Ishikawa (cell line): ENCODE results near the gene ANKRD13D.

ENCODE experiments used
- CEBPB ChIP-seq: IDR thresholded peaks from 2 replicates; pipeline ENCODE4 v1.6.1; 2012
- CREB1 ChIP-seq: IDR thresholded peaks from 2 replicates; pipeline ENCODE4 v1.6.1; 2012; ENCODE audit warnings: low read depth
- EGR1 ChIP-seq: IDR thresholded peaks from 2 replicates; pipeline ENCODE4 v1.6.1; 2012
- EP300 ChIP-seq: IDR thresholded peaks from 2 replicates; pipeline ENCODE4 v1.6.1; 2012; ENCODE audit warnings: borderline replicate concordance
- FOXM1 ChIP-seq: IDR thresholded peaks from 2 replicates; pipeline ENCODE4 v1.6.1; 2012; ENCODE audit warnings: low read depth, borderline replicate concordance
- MAX ChIP-seq: IDR thresholded peaks from 2 replicates; pipeline ENCODE4 v1.6.1; 2012
- NFIC ChIP-seq: IDR thresholded peaks from 2 replicates; pipeline ENCODE4 v1.6.1; 2012
- RAD21 ChIP-seq: IDR thresholded peaks from 2 replicates; pipeline ENCODE4 v1.6.1; 2012; ENCODE audit warnings: low read depth
- REST ChIP-seq: IDR thresholded peaks from 2 replicates; pipeline ENCODE4 v1.6.1; 2012; ENCODE audit warnings: low read depth, mild to moderate bottlenecking
- TAF1 ChIP-seq: IDR thresholded peaks from 2 replicates; pipeline ENCODE4 v1.6.1; 2012; ENCODE audit warnings: low read depth, mild to moderate bottlenecking
- TCF12 ChIP-seq: IDR thresholded peaks from 2 replicates; pipeline ENCODE4 v1.6.1; 2012; ENCODE audit warnings: low read depth
- TEAD4 ChIP-seq: IDR thresholded peaks from 2 replicates; pipeline ENCODE4 v1.6.1; 2012
- USF1 ChIP-seq: IDR thresholded peaks from 2 replicates; pipeline ENCODE4 v1.6.1; 2012
- YY1 ChIP-seq: IDR thresholded peaks from 2 replicates; pipeline ENCODE4 v1.6.1; 2012; ENCODE audit warnings: low read depth
- ZBTB7A ChIP-seq: IDR thresholded peaks from 2 replicates; pipeline ENCODE4 v1.6.1; 2012; ENCODE audit warnings: low read depth

The ANKRD13D gene

GRCh38 chr11:67279589-67280340, 9.3 kb upstream of the ANKRD13D start:
- TF ChIP-seq REST (no peak), RAD21 (no peak), CREB1 (no peak), NFIC (no peak), TAF1 (no peak), EGR1 (no peak), TEAD4 (no peak), ZBTB7A (no peak), CEBPB (no peak), EP300 (no peak), FOXM1 (no peak), TCF12 (no peak), USF1 (no peak), YY1 (no peak)

GRCh38 chr11:67280341-67280787, 8.7 kb upstream of the ANKRD13D start:
- TF ChIP-seq EGR1: no peak
- TF ChIP-seq TAF1: no peak
- TF ChIP-seq REST: no peak
- TF ChIP-seq MAX: no peak
- TF ChIP-seq EP300: no peak
- TF ChIP-seq ZBTB7A: no peak
- no peak for TF ChIP-seq TCF12
- TF ChIP-seq NFIC: no peak
- TF ChIP-seq FOXM1: no peak
- no peak for TF ChIP-seq CREB1
- no peak for TF ChIP-seq YY1
- TF ChIP-seq CEBPB: no peak
- TF ChIP-seq RAD21: no peak
- TF ChIP-seq TEAD4: no peak

GRCh38 chr11:67280788-67281551, 8.1 kb upstream of the ANKRD13D start:
- TF ChIP-seq CEBPB: no peak
- no peak for TF ChIP-seq EGR1
- TF ChIP-seq CREB1: no peak
- TF ChIP-seq YY1: no peak
- no peak for TF ChIP-seq ZBTB7A
- TF ChIP-seq REST: no peak
- TF ChIP-seq TAF1: no peak
- no peak for TF ChIP-seq FOXM1
- no peak for TF ChIP-seq USF1
- TF ChIP-seq RAD21: no peak
- no peak for TF ChIP-seq TEAD4
- TF ChIP-seq MAX: no peak
- TF ChIP-seq NFIC: no peak
- no peak for TF ChIP-seq EP300
- no peak for TF ChIP-seq TCF12
